T-helper 1 cell (primary cell): ENCODE results near the gene FYN.

Experiments
- DNase-seq, 5 donors: peaks; one replicate each; pipeline ENCODE4 v3.0.0-alpha.2; 2012 to 2020

Gene FYN

DNA sequence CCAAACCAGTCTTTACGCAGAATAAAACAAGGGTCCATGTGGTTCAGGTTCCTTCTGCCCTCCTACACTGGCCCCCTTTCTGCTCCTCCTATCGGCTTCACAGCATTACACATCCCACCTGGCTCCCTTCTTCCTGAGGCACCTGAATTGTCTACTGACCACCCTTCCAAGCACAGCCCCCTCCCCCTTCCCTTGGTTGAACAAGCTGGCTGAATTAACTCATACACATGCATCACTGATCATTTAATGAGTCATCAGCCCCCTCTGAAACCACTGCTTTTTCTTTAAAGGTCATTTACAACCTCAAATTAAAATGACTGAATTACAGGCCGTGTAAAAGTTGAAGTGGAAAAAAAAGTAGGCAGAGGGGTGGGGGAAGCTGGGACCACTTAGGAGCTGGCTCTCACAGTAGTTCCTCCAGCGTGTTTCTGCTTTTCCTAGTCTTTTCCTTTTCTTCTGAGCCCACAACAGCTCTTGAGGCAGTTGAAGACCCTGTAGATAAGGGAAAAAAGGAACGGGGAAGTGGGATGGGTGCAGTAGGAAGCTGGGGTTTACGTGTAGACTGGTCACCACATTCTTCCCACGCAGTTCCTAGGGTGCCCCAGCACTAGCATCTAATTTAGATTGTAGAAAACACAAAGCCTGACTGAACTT, 67.6 kb downstream of the FYN start:
- DNase-seq = peak in 1 of 5 donors; percentile 68

DNA sequence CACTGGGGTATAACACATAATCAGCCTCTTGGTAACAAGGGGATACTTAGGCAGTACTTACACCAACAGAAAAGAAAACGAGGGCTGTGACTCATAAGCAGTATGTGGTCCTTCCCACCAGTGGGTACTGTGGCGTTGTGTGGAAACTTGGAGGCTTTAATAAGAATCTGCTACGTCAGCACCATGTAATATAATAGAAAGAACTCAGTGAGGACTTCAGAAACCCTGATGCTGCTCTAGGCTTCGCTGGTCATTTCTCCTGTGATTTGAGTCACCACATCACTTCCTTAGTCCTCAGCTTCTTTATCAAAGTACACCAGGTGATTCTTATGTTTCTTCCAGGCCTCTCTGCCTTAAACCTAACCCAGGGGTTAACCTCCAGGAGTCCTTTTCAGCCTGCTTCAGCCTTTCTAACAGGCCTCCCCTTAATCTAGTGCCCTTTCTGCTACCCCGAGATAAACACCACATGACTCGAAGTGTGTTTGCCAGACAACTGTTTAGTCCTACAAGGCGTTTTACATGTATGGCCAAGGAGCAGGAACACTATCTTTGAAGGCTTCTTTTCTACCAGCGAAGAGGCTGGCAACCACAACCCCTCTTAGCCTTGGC, 68.5 kb downstream of the FYN start:
- DNase-seq = peak; percentile 30 to 88 (median 61)

DNA sequence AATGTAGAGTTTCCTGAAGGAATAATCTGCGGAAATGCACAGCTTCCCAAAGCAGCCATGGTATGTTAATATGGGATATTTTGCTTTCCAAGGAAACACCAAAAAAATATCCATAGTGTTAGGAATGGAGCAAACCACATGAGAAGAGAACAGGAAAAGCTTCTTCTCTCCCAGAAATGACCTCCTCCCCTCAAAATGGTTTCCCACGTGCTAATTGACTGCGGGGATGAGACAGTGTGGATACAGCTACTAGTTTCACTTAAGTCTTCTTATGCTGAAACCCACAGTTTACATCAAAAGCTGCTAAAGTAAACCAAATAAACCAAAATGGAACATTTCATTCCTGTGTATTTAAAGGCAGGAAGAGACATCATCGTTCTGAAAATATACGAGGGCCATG, 69.4 kb downstream of the FYN start:
- DNase-seq = no peak

DNA sequence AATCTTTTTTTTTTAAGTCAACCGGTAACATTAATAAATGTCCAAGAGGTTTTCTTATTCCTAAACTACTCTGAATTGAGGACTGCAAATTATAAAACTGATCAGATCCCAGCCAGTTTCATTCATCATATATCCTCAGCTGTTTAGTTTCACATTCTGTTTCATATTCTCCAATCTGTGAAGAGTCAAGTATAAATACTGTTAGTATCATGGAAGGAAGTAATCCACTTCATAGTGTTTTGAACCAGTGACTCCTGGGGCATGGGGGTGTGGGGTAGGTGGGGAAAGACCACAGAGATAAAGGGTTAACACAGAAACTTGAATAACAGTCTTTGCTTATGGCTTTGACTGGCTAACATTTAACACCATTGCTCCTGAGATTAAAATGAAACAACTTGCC, 69.9 kb downstream of the FYN start:
- peak in 1 of 5 donors; percentile 44 for DNase-seq

DNA sequence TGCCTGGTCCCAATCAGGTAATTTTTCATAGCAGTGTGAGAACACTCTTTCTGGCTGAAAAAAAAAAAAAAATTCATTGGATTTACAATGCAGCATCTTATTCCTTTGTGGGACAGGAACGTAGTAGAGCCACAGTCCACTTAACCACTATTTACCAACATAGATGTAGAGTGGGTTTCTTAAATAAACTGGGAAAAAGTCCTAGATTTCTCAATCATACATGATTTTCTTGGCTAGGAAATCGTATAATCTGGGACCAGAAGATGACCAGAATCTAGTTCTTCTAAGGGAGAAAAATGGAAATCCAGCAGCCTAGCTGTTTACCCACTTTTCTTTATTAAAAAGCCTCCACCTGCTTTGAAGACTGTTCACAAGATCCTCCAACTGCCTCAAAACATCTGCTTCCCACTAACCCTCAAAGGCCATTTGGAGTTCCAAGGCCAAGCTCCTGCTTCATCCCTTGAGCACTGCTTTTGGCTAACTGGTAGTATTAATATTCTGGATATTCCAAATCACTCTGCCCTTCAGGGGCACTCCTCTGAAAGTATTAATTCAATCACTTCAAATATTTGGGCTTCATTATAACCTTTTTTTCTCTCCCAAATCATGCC, 70.4 kb downstream of the FYN start:
- DNase-seq = no peak

DNA sequence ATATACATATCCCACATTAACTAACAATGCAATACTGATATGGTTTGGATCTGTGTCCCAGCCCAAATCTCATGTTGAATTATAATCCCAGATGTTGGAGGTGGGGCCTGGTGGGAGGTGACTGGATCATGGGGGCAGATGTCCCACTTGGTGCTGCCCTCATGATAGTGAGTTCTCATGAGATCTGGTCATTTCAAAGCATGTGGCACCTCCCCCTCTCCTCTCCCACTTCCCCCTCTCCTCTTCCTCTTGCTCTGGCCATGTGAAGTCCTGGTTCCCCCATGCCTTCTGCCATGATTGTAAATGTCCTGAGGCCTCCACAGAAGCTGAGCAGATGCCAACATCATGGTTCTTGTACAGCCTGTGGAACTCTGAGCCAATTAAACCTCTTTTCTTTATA, 71.2 kb downstream of the FYN start:
- no peak for DNase-seq

- DNase-seq = no peak
Measured at GRCh38 chr6:111800821-111801220, 72.4 kb downstream of the FYN start.

DNA sequence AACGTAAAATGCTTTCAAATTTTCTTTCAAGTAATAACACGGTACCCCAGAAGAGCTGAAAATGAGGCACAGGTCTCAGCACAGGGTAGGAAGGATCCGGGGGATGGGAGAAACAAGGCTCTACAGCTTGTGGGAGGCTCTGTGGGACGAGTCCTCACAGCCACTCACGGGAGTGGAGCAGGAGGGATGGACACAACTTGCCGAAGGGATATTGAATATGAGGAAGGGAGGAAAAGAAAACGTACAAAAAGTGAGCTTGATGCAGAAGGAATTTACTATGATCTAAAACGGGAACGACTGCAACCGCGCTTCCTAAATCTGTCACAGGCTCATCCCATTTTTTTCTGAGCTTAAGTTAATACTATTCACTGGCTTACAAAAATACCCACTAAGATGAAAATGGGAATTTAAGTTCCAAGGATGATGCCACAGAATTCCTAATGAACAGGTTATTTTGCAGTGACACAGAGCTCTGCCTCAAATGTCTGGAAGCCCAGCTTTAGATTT, 72.9 kb downstream of the FYN start:
- DNase-seq = no peak

GRCh38 chr6:111799576-111800258, 73.5 kb downstream of the FYN start:
- DNase-seq = no peak

- DNase-seq = no peak
Measured at GRCh38 chr6:111798281-111798725, 74.9 kb downstream of the FYN start.

DNA sequence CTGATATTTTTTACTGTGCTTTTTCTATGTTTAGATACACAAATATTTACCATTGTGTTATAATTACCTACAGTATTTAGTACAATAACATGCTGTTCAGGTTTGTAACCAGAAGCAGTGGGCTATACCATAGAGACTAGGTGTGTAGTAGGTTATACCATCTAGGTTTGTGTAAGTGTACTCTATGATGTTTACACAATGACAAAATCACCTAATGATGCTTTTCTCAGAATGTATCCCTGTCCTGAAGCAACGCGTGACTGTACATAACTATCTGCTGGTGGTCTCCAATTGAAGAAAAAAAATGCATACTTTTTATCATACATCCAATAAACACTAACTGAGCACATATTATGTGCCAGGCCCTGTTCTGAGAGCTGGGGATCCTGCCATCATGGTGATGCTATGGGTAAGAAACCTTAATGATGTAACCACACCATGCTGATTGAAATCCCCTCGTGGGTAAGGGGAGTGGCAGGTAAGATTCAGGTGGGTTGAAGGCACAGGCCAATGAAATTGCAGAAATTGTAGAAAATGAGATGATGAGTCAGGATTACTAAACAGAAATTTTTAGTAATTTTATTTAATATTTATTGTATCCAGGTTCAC, 76.8 kb downstream of the FYN start:
- DNase-seq = no peak

DNA sequence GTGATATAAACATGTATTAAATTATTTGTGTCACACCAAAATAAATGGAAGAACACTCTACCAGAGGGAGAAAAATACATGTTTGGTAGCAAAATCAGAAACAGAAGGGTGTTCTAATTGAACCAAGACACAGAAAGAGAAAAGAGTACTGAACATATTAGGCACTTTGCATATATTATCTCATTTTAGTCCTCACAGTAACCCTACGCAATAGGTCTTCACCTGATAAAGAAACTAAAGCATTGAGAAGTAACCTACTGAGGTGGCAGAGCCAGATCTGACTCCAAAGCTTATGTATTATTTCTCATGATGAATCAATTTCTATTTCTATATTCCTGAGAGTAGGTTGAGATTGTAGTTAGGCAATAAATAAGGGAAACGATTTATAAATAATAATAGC, 77.7 kb downstream of the FYN start:
- DNase-seq = no peak

DNA sequence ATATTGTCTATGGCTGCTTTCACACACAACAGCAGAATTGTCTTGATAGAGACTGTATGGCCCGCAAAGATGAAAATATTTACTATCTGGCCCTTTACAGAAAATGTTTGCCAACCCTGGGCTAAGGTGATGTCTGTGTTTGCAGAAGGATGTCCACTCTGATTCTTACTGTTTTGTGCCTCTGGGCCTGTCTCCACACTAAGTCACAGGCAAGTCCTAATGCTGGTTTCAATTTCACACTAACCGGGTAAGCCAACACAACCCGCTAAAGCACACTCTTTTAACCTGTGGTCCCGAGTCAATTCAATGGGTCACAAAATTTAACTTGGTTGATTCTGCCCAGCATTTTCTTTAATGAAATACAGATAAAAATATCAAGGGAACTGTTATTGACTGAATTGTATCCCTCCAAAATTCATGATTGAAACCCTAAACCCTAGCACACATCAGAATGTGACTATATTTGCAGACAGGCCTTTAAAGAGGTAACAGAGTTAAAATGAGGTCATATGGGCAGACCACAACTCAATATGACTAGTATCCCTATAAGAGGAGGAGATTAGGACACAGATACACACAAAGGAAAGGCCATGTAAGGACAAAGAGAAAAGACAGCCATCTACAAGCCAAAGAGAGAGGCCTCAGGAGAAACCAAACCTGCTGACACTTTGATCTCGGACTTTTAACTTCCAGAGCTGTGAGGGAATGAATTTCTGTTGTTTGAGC, 78.4 kb downstream of the FYN start:
- peak in 1 of 5 donors; percentile 71 for DNase-seq

DNA sequence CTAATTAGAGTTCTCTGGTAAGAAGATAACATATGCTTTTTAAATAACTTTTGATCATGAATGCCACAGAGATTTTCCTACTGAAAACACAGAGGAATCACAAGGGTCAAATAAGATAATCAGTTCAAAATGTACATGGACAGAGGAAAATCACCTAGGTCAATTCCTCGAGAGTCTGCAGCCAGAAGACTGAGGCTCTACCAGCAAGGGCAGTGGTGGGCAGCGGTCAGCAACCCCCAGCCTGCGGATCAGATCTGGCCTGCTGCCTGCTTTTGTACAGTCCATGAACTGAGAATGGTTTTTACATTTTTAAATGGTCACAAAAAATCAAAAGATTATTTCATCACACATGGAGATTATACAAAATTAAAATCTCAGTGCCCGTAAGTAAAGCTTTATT, 79.0 kb downstream of the FYN start:
- no peak for DNase-seq

GRCh38 chr6:111793711-111794111, 79.5 kb downstream of the FYN start:
- peak in 2 of 5 donors; percentile 26 to 68 for DNase-seq

- DNase-seq = no peak
Measured at GRCh38 chr6:111792914-111793700, 80.1 kb downstream of the FYN start.

GRCh38 chr6:111792241-111792640, 81.0 kb downstream of the FYN start:
- DNase-seq = no peak

DNA sequence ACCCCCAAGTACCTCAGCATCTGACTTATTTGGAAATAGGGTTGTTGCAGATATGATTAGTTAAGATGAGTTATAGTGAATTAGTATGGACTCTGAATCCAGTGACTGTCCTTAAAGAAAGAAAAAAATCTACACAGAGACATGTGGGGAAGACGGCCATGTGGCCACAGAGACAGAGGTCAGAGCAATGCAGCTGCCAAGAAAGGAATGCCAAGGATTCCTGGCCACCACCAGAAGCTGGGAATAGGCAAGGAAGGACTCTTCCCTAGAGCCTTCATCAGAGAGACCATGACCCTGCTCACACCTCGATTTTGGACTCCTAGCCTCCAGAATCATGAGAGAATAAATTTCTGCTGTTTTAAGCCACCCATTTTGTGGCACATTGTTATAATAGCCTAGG, 81.8 kb downstream of the FYN start:
- no peak for DNase-seq

DNA sequence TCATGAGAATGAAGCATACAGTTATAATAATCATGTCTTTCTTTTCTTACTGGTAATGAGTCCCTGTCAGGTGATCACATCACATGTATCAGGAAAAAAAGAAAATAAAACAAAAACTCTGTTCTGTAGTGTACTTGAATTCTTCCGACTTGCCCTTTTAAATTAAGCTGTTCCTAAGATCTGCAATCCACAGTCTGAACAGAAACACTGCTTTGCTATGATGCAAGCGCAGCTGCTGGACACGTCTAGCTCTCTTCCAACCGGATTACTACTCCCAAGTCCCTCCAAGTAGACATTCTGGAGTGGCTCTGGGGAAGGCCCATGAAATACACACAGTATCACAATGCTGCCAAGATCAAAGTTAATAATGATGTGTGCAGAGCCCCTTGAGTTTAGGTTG, 83.7 kb downstream of the FYN start:
- DNase-seq = no peak

GRCh38 chr6:111788379-111789276, 84.6 kb downstream of the FYN start:
- no peak for DNase-seq
